ENCODE results near the gene LSM12. TPM values are rescaled to one million over a fixed set of nuclear protein-coding genes. Genes with fewer than 3 reads are reported as not detected.
"Not testable (repeated sequence)": the region's sequence is repeated elsewhere in the genome, so short reads cannot be mapped to it uniquely, and the experiment has no call there.

Gene LSM12
- total RNA-seq, 1 experiment from 2014 or later = 95.6 TPM

GRCh38 chr17:44023545-44024270 lies 42.8 kb downstream of the LSM12 start:
- H3K9me3 ChIP-seq (replicated peaks) = no peaks in the 10 kb centered on the region
- H3K27ac ChIP-seq = no peak overlapping the region
- H3K36me3 ChIP-seq = no peaks in the 10 kb centered on the region
- peaks cover 15% of the 10 kb centered on the region for H3K4me1 ChIP-seq
- no peak for DNase-seq
- no peaks in the 10 kb centered on the region for H3K27me3 ChIP-seq
- no peak overlapping the region for H3K4me3 ChIP-seq

- Histone ChIP-seq H3K27me3 (no peaks in the 10 kb centered on the region), H3K4me3 (no peak overlapping the region), H3K4me1 (peaks cover 15% of the 10 kb centered on the region), H3K27ac (no peak overlapping the region), H3K36me3 (no peaks in the 10 kb centered on the region), H3K9me3 (replicated peaks) (no peaks in the 10 kb centered on the region)
- DNase-seq = no peak
Measured at GRCh38 chr17:44022246-44022645, 44.2 kb downstream of the LSM12 start.

GRCh38 chr17:44021227-44021626 lies 45.2 kb downstream of the LSM12 start:
- not testable (repeated sequence) for H3K9me3 ChIP-seq (replicated peaks); DNase-seq; H3K4me3 ChIP-seq; H3K36me3 ChIP-seq; H3K27ac ChIP-seq; H3K27me3 ChIP-seq
- H3K4me1 ChIP-seq = peaks cover 15% of the 10 kb centered on the region

GRCh38 chr17:44014437-44015172 lies 51.9 kb downstream of the LSM12 start, which contains the start of gene TMEM101:
TMEM101 (minus strand) TSS chr17:44014963; CDS start chr17:44014952, 11 bp downstream.
- Histone ChIP-seq H3K36me3 (no peaks in the 10 kb centered on the region), H3K4me3 (peak within 1 kb of the TSS; percentile 74), H3K27ac (peak within 1 kb of the TSS; percentile 54), H3K27me3 (no peaks in the 10 kb centered on the region), H3K9me3 (replicated peaks) (no peaks in the 10 kb centered on the region), H3K4me1 (no peaks in the 10 kb centered on the region)
- DNase-seq = peak; percentile 93 to 96

GRCh38 chr17:44014133-44014436 lies 52.4 kb downstream of the LSM12 start:
- H3K9me3 ChIP-seq (replicated peaks) = no peaks in the 10 kb centered on the region
- no peaks in the 10 kb centered on the region for H3K36me3 ChIP-seq
- no peak for DNase-seq
- H3K27ac ChIP-seq = peak overlapping the region; percentile 54; the same call in 1 of the 2 replicates
- no peaks in the 10 kb centered on the region for H3K27me3 ChIP-seq
- H3K4me3 ChIP-seq = peak overlapping the region; percentile 74
- no peaks in the 10 kb centered on the region for H3K4me1 ChIP-seq

GRCh38 chr17:44012874-44013273 lies 53.6 kb downstream of the LSM12 start:
- no peaks in the 10 kb centered on the region for H3K36me3 ChIP-seq
- DNase-seq = no peak
- H3K27me3 ChIP-seq = no peaks in the 10 kb centered on the region
- H3K27ac ChIP-seq = no peak overlapping the region
- no peaks in the 10 kb centered on the region; the same call in 1 of the 2 replicates for H3K4me1 ChIP-seq
- H3K4me3 ChIP-seq = no peak overlapping the region
- H3K9me3 ChIP-seq (replicated peaks) = no peaks in the 10 kb centered on the region

GRCh38 chr17:44012391-44012790 lies 54.1 kb downstream of the LSM12 start:
- no peak overlapping the region for H3K4me3 ChIP-seq
- no peaks in the 10 kb centered on the region for H3K9me3 ChIP-seq (replicated peaks)
- no peak for DNase-seq
- H3K27me3 ChIP-seq = no peaks in the 10 kb centered on the region
- no peak overlapping the region for H3K27ac ChIP-seq
- no peaks in the 10 kb centered on the region for H3K36me3 ChIP-seq
- H3K4me1 ChIP-seq = no peaks in the 10 kb centered on the region; the same call in 1 of the 2 replicates

GRCh38 chr17:44011876-44012275 lies 54.6 kb downstream of the LSM12 start:
- Histone ChIP-seq H3K4me1 (no peaks in the 10 kb centered on the region; the same call in 1 of the 2 replicates), H3K27me3 (no peaks in the 10 kb centered on the region), H3K4me3 (no peak overlapping the region), H3K27ac (no peak overlapping the region), H3K36me3 (no peaks in the 10 kb centered on the region), H3K9me3 (replicated peaks) (no peaks in the 10 kb centered on the region)
- no peak for DNase-seq

- Histone ChIP-seq H3K27ac (no peak overlapping the region), H3K9me3 (replicated peaks) (no peaks in the 10 kb centered on the region), H3K36me3 (no peaks in the 10 kb centered on the region), H3K4me1 (no peaks in the 10 kb centered on the region; the same call in 1 of the 2 replicates), H3K4me3 (no peak overlapping the region), H3K27me3 (no peaks in the 10 kb centered on the region)
- DNase-seq = no peak
Measured at GRCh38 chr17:44010966-44011647, 55.4 kb downstream of the LSM12 start.

- no peak for DNase-seq
- no peaks in the 10 kb centered on the region; the same call in 1 of the 2 replicates for H3K4me1 ChIP-seq
- H3K36me3 ChIP-seq = no peaks in the 10 kb centered on the region
- H3K9me3 ChIP-seq (replicated peaks) = no peaks in the 10 kb centered on the region
- peak overlapping the region; percentile 72; the same call in 1 of the 2 replicates for H3K4me3 ChIP-seq
- H3K27me3 ChIP-seq = no peaks in the 10 kb centered on the region
- no peak overlapping the region for H3K27ac ChIP-seq
Measured at GRCh38 chr17:44008205-44008909, 58.1 kb downstream of the LSM12 start.

- H3K27ac ChIP-seq = no peak overlapping the region
- no peaks in the 10 kb centered on the region for H3K9me3 ChIP-seq (replicated peaks)
- DNase-seq = no peak
- peak overlapping the region; percentile 72 for H3K4me3 ChIP-seq
- no peaks in the 10 kb centered on the region for H3K36me3 ChIP-seq
- H3K27me3 ChIP-seq = peaks cover 5% of the 10 kb centered on the region
- no peaks in the 10 kb centered on the region; the same call in 1 of the 2 replicates for H3K4me1 ChIP-seq
Measured at GRCh38 chr17:44007346-44008204, 58.9 kb downstream of the LSM12 start.

GRCh38 chr17:44006598-44007345 lies 59.7 kb downstream of the LSM12 start:
- Histone ChIP-seq H3K9me3 (replicated peaks) (no peaks in the 10 kb centered on the region), H3K4me1 (no peaks in the 10 kb centered on the region; the same call in 1 of the 2 replicates), H3K36me3 (no peaks in the 10 kb centered on the region), H3K4me3 (peak overlapping the region; percentile 72), H3K27me3 (peaks cover 6% of the 10 kb centered on the region), H3K27ac (peak overlapping the region; percentile 2; the same call in 1 of the 2 replicates)
- peak; percentile 99 for DNase-seq

- H3K4me1 ChIP-seq = no peaks in the 10 kb centered on the region; the same call in 1 of the 2 replicates
- no peaks in the 10 kb centered on the region for H3K9me3 ChIP-seq (replicated peaks)
- no peak for DNase-seq
- peaks cover 6% of the 10 kb centered on the region for H3K27me3 ChIP-seq
- no peaks in the 10 kb centered on the region for H3K36me3 ChIP-seq
- peak overlapping the region; percentile 2; the same call in 1 of the 2 replicates for H3K27ac ChIP-seq
- H3K4me3 ChIP-seq = peak overlapping the region; percentile 72
Measured at GRCh38 chr17:44006272-44006597, 60.2 kb downstream of the LSM12 start.
